Fibroblast of mammary gland (primary cell): ENCODE results near the gene PCDHA1.

Source experiments
- DNase-seq: peaks from one replicate; pipeline ENCODE4 v3.0.0-alpha.2; 2010; ENCODE audit warnings: low read depth
- H3K4me3 ChIP-seq: 2 replicates; pipeline ENCODE4 v1.5.1; 2011; ENCODE audit warnings: low read depth, mild to moderate bottlenecking, low read length, moderate library complexity; ENCODE audit not compliant: control insufficient read depth
- TF ChIP-seq, protein P1 (sequence below): conservative IDR thresholded peaks from 2 replicates; pipeline ENCODE4 v1.5.1; 2011; ENCODE audit warnings: low read depth, low read length, inconsistent platforms; ENCODE audit not compliant: control insufficient read depth, insufficient read depth

PCDHA1 gene

GRCh38 chr5:140785905-140786686, at the start of gene PCDHA1:
TSS of gene PCDHA1 (plus strand) at chr5:140786140.
- peak; percentile 2 for DNase-seq
- TF ChIP-seq, protein P1, sequence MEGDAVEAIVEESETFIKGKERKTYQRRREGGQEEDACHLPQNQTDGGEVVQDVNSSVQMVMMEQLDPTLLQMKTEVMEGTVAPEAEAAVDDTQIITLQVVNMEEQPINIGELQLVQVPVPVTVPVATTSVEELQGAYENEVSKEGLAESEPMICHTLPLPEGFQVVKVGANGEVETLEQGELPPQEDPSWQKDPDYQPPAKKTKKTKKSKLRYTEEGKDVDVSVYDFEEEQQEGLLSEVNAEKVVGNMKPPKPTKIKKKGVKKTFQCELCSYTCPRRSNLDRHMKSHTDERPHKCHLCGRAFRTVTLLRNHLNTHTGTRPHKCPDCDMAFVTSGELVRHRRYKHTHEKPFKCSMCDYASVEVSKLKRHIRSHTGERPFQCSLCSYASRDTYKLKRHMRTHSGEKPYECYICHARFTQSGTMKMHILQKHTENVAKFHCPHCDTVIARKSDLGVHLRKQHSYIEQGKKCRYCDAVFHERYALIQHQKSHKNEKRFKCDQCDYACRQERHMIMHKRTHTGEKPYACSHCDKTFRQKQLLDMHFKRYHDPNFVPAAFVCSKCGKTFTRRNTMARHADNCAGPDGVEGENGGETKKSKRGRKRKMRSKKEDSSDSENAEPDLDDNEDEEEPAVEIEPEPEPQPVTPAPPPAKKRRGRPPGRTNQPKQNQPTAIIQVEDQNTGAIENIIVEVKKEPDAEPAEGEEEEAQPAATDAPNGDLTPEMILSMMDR = no peak
- H3K4me3 ChIP-seq = no peak within 1 kb of the TSS

GRCh38 chr5:140737486-140737885, 48.5 kb upstream of the PCDHA1 start:
- DNase-seq = no peak
- TF ChIP-seq, protein P1 = no peak

GRCh38 chr5:140741967-140742366, 44.0 kb upstream of the PCDHA1 start:
- H3K4me3 ChIP-seq = no peak overlapping the region
- no peak for DNase-seq
- TF ChIP-seq, protein P1 = no peak

More at GRCh38 chr5:140737486-140737885, 48.5 kb upstream of the PCDHA1 start:
- no peak overlapping the region for H3K4me3 ChIP-seq

DNA sequence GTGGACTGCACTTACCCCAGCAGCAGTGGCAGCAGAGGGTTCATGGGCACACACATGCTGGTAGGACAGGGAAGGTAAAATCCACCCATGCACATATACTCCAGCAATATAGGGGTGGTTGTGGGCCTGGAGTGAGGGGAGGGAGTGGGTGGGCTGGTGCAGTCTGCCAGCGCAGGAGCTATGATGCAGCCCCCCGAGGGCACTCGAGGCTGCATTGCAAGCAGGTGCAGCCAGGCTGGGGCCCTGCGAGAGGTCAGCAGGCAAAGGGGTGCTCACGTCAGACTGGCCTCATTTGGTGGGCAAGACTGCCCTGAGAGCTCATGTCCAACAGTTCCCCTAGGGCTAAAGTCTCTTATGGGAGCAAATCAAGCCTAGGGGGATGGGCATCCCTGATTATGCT, 32.4 kb upstream of the PCDHA1 start:
- DNase-seq = no peak
- no peak overlapping the region for H3K4me3 ChIP-seq
- TF ChIP-seq, protein P1 = no peak

DNA sequence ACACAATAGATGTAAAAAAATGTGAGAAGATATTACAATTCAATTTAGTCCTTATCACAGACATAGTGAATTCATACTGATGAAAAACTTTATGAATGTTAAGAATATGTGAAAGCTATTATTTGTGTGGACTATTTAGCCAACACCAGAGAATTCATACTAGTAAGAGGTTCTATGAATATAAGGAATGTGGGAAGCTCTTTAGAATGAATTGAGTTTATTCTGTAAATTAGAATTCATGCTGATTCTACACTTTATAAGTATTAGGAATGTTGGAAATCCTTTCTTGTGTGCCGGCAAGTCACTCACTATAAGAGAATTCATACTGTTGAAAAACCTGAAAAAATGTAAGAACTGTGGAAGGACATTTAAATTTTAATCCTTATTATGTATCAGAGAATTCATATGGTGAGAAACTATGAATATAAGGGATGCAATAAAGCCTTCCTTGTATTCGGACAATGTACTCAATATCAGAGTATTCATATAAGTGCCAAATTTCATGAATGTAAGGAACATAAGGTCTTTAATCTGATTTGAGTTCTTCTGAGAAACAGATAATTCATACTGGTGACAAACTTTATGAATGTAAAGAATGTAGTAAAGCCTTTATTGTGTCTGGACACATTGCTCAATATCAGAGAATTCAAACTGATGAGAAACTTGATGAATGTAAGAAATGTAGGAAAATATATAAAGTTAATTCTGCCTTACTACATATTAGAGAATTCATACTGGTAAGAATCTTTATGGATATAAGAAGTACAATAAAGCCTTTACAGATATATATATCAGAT, 21.6 kb upstream of the PCDHA1 start:
- DNase-seq = no peak
- H3K4me3 ChIP-seq = no peak overlapping the region
- TF ChIP-seq, protein P1 = no peak

DNA sequence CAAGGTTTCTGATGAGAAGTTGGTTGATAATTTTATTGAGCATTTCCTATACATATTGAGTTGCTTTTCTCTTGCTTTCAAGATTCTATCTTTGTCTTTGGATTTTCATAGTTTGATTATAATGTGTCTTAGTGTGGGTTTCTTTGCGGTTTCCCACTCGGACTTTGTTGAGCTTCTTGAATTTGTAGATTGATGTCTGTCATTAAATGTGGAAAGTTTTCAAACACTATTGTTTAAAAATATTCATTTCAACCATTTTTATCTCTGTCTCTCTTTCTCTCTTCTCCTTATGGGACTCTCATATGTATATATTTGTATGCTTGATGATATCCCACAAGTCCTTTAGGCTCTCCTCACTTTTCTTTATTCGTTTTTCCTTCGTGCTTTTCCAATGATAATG, 18.5 kb upstream of the PCDHA1 start:
- DNase-seq = no peak
- TF ChIP-seq, protein P1 = no peak
- no peak overlapping the region for H3K4me3 ChIP-seq
